Uterus (tissue), 2 donors: ENCODE results near the gene MAPT.

Experiments used
- CTCF ChIP-seq, 4 experiments: fragments of 200-600 bp in 2 of 4; fragments of 450-650 bp in 2 of 4; sonication (generic) in 2 of 4; IDR thresholded peaks; one replicate each; pipeline ENCODE4 v1.5.1; 2016 to 2019; ENCODE audit warnings: antibody characterized with exemption in 4 of 4, mild to moderate bottlenecking in 2 of 4, moderate library complexity in 1 of 4
- POLR2A ChIP-seq, 2 donors: fragments of 450-650 bp; IDR thresholded peaks; one replicate each; pipeline ENCODE4 v1.6.1; 2016; ENCODE audit warnings: antibody characterized with exemption in 2 of 2, mild to moderate bottlenecking in 1 of 2, moderate library complexity in 1 of 2

- TF ChIP-seq CTCF (IDR thresholded peaks at IDR 0.05) = no peak
- no peak for TF ChIP-seq POLR2A (IDR thresholded peaks at IDR 0.05)
Observed at GRCh38 chr17:45912319-45912718, 18.0 kb downstream of the MAPT start.
